Measurements from ENCODE around the gene HSPA12B.

HSPA12B gene

GRCh38 chr20:3732327-3733118 lies at the start of gene HSPA12B:
Gene HSPA12B (plus strand): TSS chr20:3732685. CDS start chr20:3738675, 5,990 bp downstream.
- DNase-seq (ENCODE audit: low spot score): no peak

GRCh38 chr20:3685341-3685740 lies 47.1 kb upstream of the HSPA12B start:
- no peak for DNase-seq (ENCODE audit: low spot score)

- DNase-seq (ENCODE audit: low spot score): no peak
Observed at GRCh38 chr20:3686421-3686820, 46.1 kb upstream of the HSPA12B start.

GRCh38 chr20:3686867-3687321 lies 45.6 kb upstream of the HSPA12B start:
- peak; percentile 70 for DNase-seq (ENCODE audit: low spot score)

- peak; percentile 46 for DNase-seq (ENCODE audit: low spot score)
Observed at GRCh38 chr20:3687655-3688054, 44.8 kb upstream of the HSPA12B start.

GRCh38 chr20:3689978-3690377 lies 42.5 kb upstream of the HSPA12B start:
- DNase-seq (ENCODE audit: low spot score): no peak

GRCh38 chr20:3690413-3690812 lies 42.1 kb upstream of the HSPA12B start:
- DNase-seq (ENCODE audit: low spot score): no peak

GRCh38 chr20:3691306-3691705 lies 41.2 kb upstream of the HSPA12B start:
- no peak for DNase-seq (ENCODE audit: low spot score)

- DNase-seq (ENCODE audit: low spot score): no peak
Observed at GRCh38 chr20:3691897-3692296, 40.6 kb upstream of the HSPA12B start.

GRCh38 chr20:3692706-3693294 lies 39.7 kb upstream of the HSPA12B start:
- DNase-seq (ENCODE audit: low spot score): no peak

GRCh38 chr20:3693376-3693775 lies 39.1 kb upstream of the HSPA12B start:
- DNase-seq (ENCODE audit: low spot score): no peak

GRCh38 chr20:3694864-3695263 lies 37.6 kb upstream of the HSPA12B start:
- DNase-seq (ENCODE audit: low spot score): no peak

GRCh38 chr20:3696200-3696599 lies 36.3 kb upstream of the HSPA12B start:
- DNase-seq (ENCODE audit: low spot score): no peak

GRCh38 chr20:3696745-3697587 lies 35.5 kb upstream of the HSPA12B start:
- no peak for DNase-seq (ENCODE audit: low spot score)

- DNase-seq (ENCODE audit: low spot score): no peak
Observed at GRCh38 chr20:3697588-3698305, 34.7 kb upstream of the HSPA12B start.

- no peak for DNase-seq (ENCODE audit: low spot score)
Observed at GRCh38 chr20:3698591-3699001, 33.9 kb upstream of the HSPA12B start.

GRCh38 chr20:3699037-3699436 lies 33.4 kb upstream of the HSPA12B start:
- no peak for DNase-seq (ENCODE audit: low spot score)

GRCh38 chr20:3701061-3701998 lies 31.2 kb upstream of the HSPA12B start:
- DNase-seq (ENCODE audit: low spot score): no peak

GRCh38 chr20:3702611-3703391 lies 29.7 kb upstream of the HSPA12B start:
- no peak for DNase-seq (ENCODE audit: low spot score)

- no peak for DNase-seq (ENCODE audit: low spot score)
Observed at GRCh38 chr20:3704087-3704486, 28.4 kb upstream of the HSPA12B start.

All from pons (tissue), 1 donor.